Sigmoid colon (tissue), 4 donors: ENCODE results near the gene OR8G1.

Source experiments
- CTCF ChIP-seq, 4 experiments: fragments of 450-650 bp in 3 of 4; fragments of 200-600 bp in 1 of 4; IDR thresholded peaks; one replicate each; pipeline ENCODE4 v1.5.1; 2016 to 2019; ENCODE audit warnings: antibody characterized with exemption in 4 of 4, mild to moderate bottlenecking in 3 of 4, moderate library complexity in 2 of 4
- EP300 ChIP-seq, 4 donors: sonication (generic); formaldehyde crosslinking; IDR thresholded peaks; one replicate each; pipeline ENCODE4 v1.6.1; 2017; ENCODE audit warnings: antibody characterized with exemption in 4 of 4
- POLR2A ChIP-seq, 2 donors: fragments of 450-650 bp; IDR thresholded peaks; one replicate each; pipeline ENCODE4 v1.6.1; 2016; ENCODE audit warnings: antibody characterized with exemption in 2 of 2, mild to moderate bottlenecking in 2 of 2, moderate library complexity in 2 of 2
- POLR2AphosphoS5 ChIP-seq, 4 donors: sonication (generic); formaldehyde crosslinking; IDR thresholded peaks; one replicate each; pipeline ENCODE4 v1.6.1; 2017; ENCODE audit warnings: antibody characterized with exemption in 4 of 4

DNA sequence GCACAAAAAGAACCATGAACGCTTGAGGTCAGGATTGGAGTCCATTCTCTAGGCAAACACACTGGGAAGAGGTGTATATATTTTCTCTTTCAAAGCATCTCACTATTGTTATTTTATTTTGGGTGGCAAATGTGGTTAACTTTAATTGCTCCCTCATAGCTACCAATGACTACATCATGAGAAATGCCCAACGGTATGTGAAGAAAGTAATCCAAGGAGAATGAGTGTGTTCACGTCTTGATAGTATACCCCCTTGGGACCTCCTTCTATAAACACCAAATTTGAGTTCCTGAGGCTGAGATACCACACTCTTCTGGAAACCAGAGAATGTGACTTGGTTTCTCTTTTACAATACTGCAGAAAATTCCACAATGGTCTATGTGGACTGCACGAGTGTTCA is 57.0 kb downstream of the OR8G1 start:
- TF ChIP-seq POLR2A (IDR thresholded peaks at IDR 0.05) (no peak), EP300 (IDR thresholded peaks at IDR 0.05) (no peak), CTCF (IDR thresholded peaks at IDR 0.05) (no peak), POLR2AphosphoS5 (IDR thresholded peaks at IDR 0.05) (no peak)
